HepG2 (cell line): ENCODE measurements around the gene RAC3. TPM values are rescaled to one million over a fixed set of nuclear protein-coding genes. Genes with fewer than 3 reads are reported as not detected.

Experiments
- ATAC-seq: fragments of 200-7000 bp; cut with Tn5 transposase; 3 replicates; pipeline ENCODE4 v1.9.1; 2020; ENCODE audit warnings: mild to moderate bottlenecking, moderate library complexity
- BruUV-seq: library from RNA; stranded (reverse); fragments of 400-500 nt; replicated peaks from 2 replicates; lab custom pipeline; 2021; lab: Mats Ljungman, UMichigan
- CTCF ChIA-PET: fragments of 300-600 bp; formaldehyde crosslinking; extraction: SDS; loops from one replicate; lab custom pipeline; 2021; ENCODE audit warnings: low total read pairs, inconsistent platforms, low intra/inter-chr PET ratio; lab: Yijun Ruan, JAX
- POLR2A ChIA-PET: fragments of 350-600 bp; sonication (Branson Sonifier 250); formaldehyde crosslinking; loops from one replicate; lab custom pipeline; 2020; ENCODE audit warnings: antibody characterized with exemption, inconsistent platforms; lab: Yijun Ruan, JAX
- DNase-seq: peaks from one replicate; pipeline ENCODE4 v3.0.0-alpha.2; 2015; ENCODE audit warnings: low spot score
- FAIRE-seq: peaks from 3 replicates; lab custom pipeline; 2011; peaks lifted over from hg19 to GRCh38; lab: Jason Lieb, UNC
- H2AFZ ChIP-seq: one replicate; pipeline ENCODE4 v1.6.1; 2011; ENCODE audit warnings: low read length, inconsistent platforms
- H3K27ac ChIP-seq: fragments of 300-600 bp; 3 replicates; pipeline ENCODE4 v1.8.0; 2011; ENCODE audit warnings: mixed run types, mild to moderate bottlenecking, mixed read lengths, low read length, inconsistent platforms; ENCODE audit not compliant: insufficient read depth; ENCODE audit errors: extremely low read length
- H3K27me3 ChIP-seq, 2 experiments: fragments of 200-600 bp in 1 of 2; 2 replicates in 1 of 2; 3 replicates in 1 of 2; pipeline versions ENCODE4 v1.6.0 to v1.8.0; 2011; ENCODE audit warnings: low read length in 2 of 2, mild to moderate bottlenecking in 2 of 2, moderate library complexity in 2 of 2, inconsistent platforms in 1 of 2; ENCODE audit not compliant: insufficient read depth in 2 of 2, control insufficient read depth in 1 of 2
- H3K36me3 ChIP-seq, 2 experiments: fragments of 200-600 bp in 1 of 2; replicated peaks in 1 of 2; 2 replicates in 1 of 2; 3 replicates in 1 of 2; pipeline versions ENCODE4 v1.5.1 to v1.8.0; 2011; ENCODE audit warnings: low read length in 2 of 2, inconsistent platforms in 1 of 2; ENCODE audit not compliant: insufficient read depth in 2 of 2, control insufficient read depth in 1 of 2
- H3K4me1 ChIP-seq: 2 replicates; pipeline ENCODE4 v1.5.1; 2012; ENCODE audit warnings: low read length, inconsistent platforms; ENCODE audit not compliant: insufficient read depth
- H3K4me2 ChIP-seq: 2 replicates; pipeline ENCODE4 v1.6.0; 2011; ENCODE audit warnings: low read depth, low read length, inconsistent platforms
- H3K4me3 ChIP-seq, 3 experiments: fragments of 200-600 bp in 1 of 3; sonication (generic), shearing (Covaris generic) in 1 of 3; replicated peaks in 1 of 3; 2 replicates each; pipeline ENCODE4 v1.5.1; 2011 to 2016; ENCODE audit warnings: low read length in 3 of 3, inconsistent platforms in 2 of 3, low read depth in 2 of 3, mild to moderate bottlenecking in 2 of 3, control low read depth in 1 of 3, mixed read lengths in 1 of 3; ENCODE audit not compliant: insufficient read depth in 1 of 3
- H3K79me2 ChIP-seq: one replicate; pipeline ENCODE4 v1.6.1; 2011; ENCODE audit warnings: low read length, inconsistent platforms; ENCODE audit not compliant: insufficient read depth
- H3K9ac ChIP-seq: 2 replicates; pipeline ENCODE4 v1.6.0; 2011; ENCODE audit warnings: mild to moderate bottlenecking, low read depth, low read length, inconsistent platforms; ENCODE audit not compliant: insufficient read depth
- H3K9me3 ChIP-seq: 2 replicates; pipeline ENCODE4 v1.5.1; 2012; ENCODE audit warnings: mild to moderate bottlenecking, low read length
- H4K20me1 ChIP-seq: 2 replicates; pipeline ENCODE4 v1.6.0; 2011; ENCODE audit warnings: inconsistent platforms, mild to moderate bottlenecking, low read length, moderate library complexity; ENCODE audit not compliant: insufficient read depth
- AGO2 ChIP-seq: fragments of 200-400 bp; formaldehyde crosslinking; optimal IDR thresholded peaks from 2 replicates; pipeline ENCODE3; 2017; ENCODE audit warnings: mild to moderate bottlenecking, low read depth, low read length, moderate library complexity
- BORCS8-MEF2B ChIP-seq: sonication (generic); formaldehyde crosslinking; IDR thresholded peaks from 2 replicates; pipeline ENCODE4 v1.8.0; 2022; ENCODE audit warnings: mild to moderate bottlenecking, missing genetic modification reagents
- CEBPB ChIP-seq: IDR thresholded peaks from 2 replicates; pipeline ENCODE4 v1.6.1; 2011; ENCODE audit warnings: low read depth, low read length, improper control_type of control experiment, borderline replicate concordance
- FOSL1 ChIP-seq: sonication (generic); formaldehyde crosslinking; IDR thresholded peaks from 2 replicates; pipeline ENCODE4 v1.9.0; 2021; ENCODE audit warnings: missing genetic modification reagents, borderline replicate concordance
- NFIB ChIP-seq: sonication (generic); formaldehyde crosslinking; IDR thresholded peaks from 2 replicates; pipeline ENCODE4 v1.9.0; 2021; ENCODE audit warnings: missing genetic modification reagents, mild to moderate bottlenecking, borderline replicate concordance
- NFIC ChIP-seq: IDR thresholded peaks from 2 replicates; pipeline ENCODE4 v1.6.1; 2012; ENCODE audit warnings: mild to moderate bottlenecking, low read length, inconsistent platforms
- RBM39 ChIP-seq: fragments of 200-400 bp; formaldehyde crosslinking; IDR thresholded peaks from one replicate; pipeline ENCODE4 v1.6.1; 2018; ENCODE audit warnings: antibody characterized with exemption, mild to moderate bottlenecking, low read depth, low read length; ENCODE audit not compliant: poor library complexity, severe bottlenecking
- REXO4 ChIP-seq: sonication (generic); formaldehyde crosslinking; IDR thresholded peaks from 2 replicates; pipeline ENCODE4 v1.8.0; 2022; ENCODE audit warnings: missing genetic modification reagents, mild to moderate bottlenecking, borderline replicate concordance
- TCF7 ChIP-seq: sonication (generic); IDR thresholded peaks from 2 replicates; pipeline ENCODE4 v1.6.1; 2016; ENCODE audit warnings: antibody characterized with exemption, low read depth
- THAP11 ChIP-seq: IDR thresholded peaks from 2 replicates; pipeline ENCODE4 v1.6.1; 2016; ENCODE audit warnings: missing biosample characterization, missing genetic modification reagents
- TOPORS ChIP-seq: sonication (generic); formaldehyde crosslinking; IDR thresholded peaks from 2 replicates; pipeline ENCODE4 v1.8.0; 2023; ENCODE audit warnings: mild to moderate bottlenecking, missing genetic modification reagents
- U2AF2 ChIP-seq: fragments of 200-400 bp; formaldehyde crosslinking; IDR thresholded peaks from 2 replicates; pipeline ENCODE4 v1.6.1; 2017; ENCODE audit warnings: low read depth, mild to moderate bottlenecking, low read length
- ZNF674 ChIP-seq: sonication (generic); formaldehyde crosslinking; IDR thresholded peaks from 2 replicates; pipeline ENCODE4 v1.5.0; 2020; ENCODE audit warnings: low read depth, mild to moderate bottlenecking, missing genetic modification reagents
- ZNF878 ChIP-seq: sonication (generic); formaldehyde crosslinking; IDR thresholded peaks from 2 replicates; pipeline ENCODE4 v1.8.1; 2023; ENCODE audit warnings: mild to moderate bottlenecking, missing genetic modification reagents, moderate library complexity
- ZZZ3 ChIP-seq: sonication (generic); formaldehyde crosslinking; IDR thresholded peaks from 2 replicates; pipeline ENCODE4 v1.4.0; 2020; ENCODE audit warnings: missing genetic modification reagents, mild to moderate bottlenecking, borderline replicate concordance
- WGBS: methylation state at CpG from one replicate; pipeline ENCODE4 v1.1.6; 2017; ENCODE audit warnings: low lambda C conversion rate; 5-methylcytosine and 5-hydroxymethylcytosine counted together
- in situ Hi-C: cut with HindIII; loops from 2 replicates; pipeline ENCODE4 v1.10.0; 2017; ENCODE audit warnings: low pct_unique_long_range_greater_than_20kb; ENCODE audit not compliant: extremely low pct_ligation_motif_present
- intact Hi-C: fragments of 100-400 bp; cut with micrococcal nuclease; formaldehyde crosslinking; loops from one replicate; pipeline ENCODE4 v1.10.0; 2022; ENCODE audit not compliant: unreplicated experiment
- polyA plus RNA-seq, 8 experiments: library from polyadenylated mRNA; depleted of rRNA in 3 of 8; stranded (reverse) in 7 of 8; unstranded in 1 of 8; fragments of >200 nt; fragmentation: Illumina TruSeq in 4 of 8; extraction: Trizol in 4 of 8; gene quantifications; 2 replicates each; pipeline versions ENCODE4 v1.2.1 to v1.2.3, GENCODE V29; 2011 to 2016; ENCODE audit warnings: low read depth in 4 of 8, missing spikeins in 1 of 8, mixed read lengths in 1 of 8; ENCODE audit not compliant: insufficient read depth in 1 of 8
- total RNA-seq, 5 experiments: library from RNA; depleted of rRNA; stranded (reverse); fragments of >200 nt; fragmentation: Illumina TruSeq; extraction: Trizol; gene quantifications; 2 replicates each; pipeline ENCODE4 v1.2.3, GENCODE V29; 2016; ENCODE audit warnings: low read depth in 1 of 5
- TF ChIP-seq, protein P1 (sequence below): sonication (generic); formaldehyde crosslinking; conservative IDR thresholded peaks from 2 replicates; pipeline ENCODE4 v1.5.0; 2020; ENCODE audit warnings: missing genetic modification reagents
- TF ChIP-seq, protein P2 (sequence below): sonication (generic); formaldehyde crosslinking; IDR thresholded peaks from 2 replicates; pipeline ENCODE4 v1.8.1; 2022; ENCODE audit warnings: mild to moderate bottlenecking, missing genetic modification reagents
- TF ChIP-seq, protein P3 (sequence below): sonication (generic); formaldehyde crosslinking; IDR thresholded peaks from 2 replicates; pipeline ENCODE4 v1.4.0; 2020; ENCODE audit warnings: missing genetic modification reagents, borderline replicate concordance

The RAC3 gene
- total and polyA plus RNA-seq, 2 of the 13 experiments (the other 11 are each of a cell fraction or from before 2014, with no cell fraction given), result 10.5 to 21.3 TPM

DNA sequence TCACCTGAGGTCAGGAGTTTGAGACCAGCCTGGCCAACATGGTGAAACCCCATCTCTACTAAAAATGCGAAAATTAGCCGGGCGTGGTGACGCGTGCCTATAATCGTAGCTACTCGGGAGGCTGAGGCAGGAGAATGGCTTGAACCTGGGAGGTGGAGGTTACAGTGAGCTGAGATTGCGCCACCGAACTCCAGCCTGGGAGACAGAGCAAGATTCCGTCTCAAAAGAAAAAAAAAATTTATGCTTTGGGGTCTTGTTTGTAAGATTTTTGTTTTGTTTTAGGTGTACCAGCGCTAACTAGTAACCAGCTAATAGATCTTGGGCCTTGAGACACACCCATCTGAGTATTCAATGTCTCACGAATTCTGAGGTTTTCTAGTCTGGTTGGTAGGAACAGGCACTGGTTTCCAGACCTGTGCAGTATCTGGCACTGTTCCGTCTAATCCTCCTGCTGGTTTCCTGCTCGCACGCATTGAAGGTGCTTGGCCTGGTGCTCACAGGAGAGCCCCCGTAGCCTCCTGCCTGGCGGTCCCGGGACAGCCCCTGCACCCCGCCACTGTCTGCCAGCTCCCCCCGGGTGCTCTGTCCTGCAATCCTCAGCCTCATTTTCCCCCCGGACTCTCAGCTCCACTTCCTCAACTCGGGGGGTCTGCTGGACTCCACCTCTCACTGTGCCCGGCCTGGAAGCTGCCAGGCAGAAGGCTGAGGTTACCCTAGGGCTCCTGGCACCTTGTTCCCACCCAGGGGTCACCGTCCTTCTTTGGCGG, 44.7 kb downstream of the RAC3 start:
- no peak overlapping the region for H3K4me2 ChIP-seq
- no peak overlapping the region for H3K27ac ChIP-seq
- H3K36me3 ChIP-seq, result peaks cover 21 to 28% of the 10 kb centered on the region in 2 experiments
- WGBS, result 78% methylated on average over 25 of the region's 25 CpGs
- no peak overlapping the region for H3K4me3 ChIP-seq
- no peaks in the 10 kb centered on the region for H3K9me3 ChIP-seq
- H3K4me1 ChIP-seq, result peaks cover 12% of the 10 kb centered on the region
- H4K20me1 ChIP-seq, result peaks cover 19% of the 10 kb centered on the region; the same call in 1 of the 2 replicates
- CTCF ChIA-PET, result no interaction called here
- ATAC-seq (peak; percentile 11), FAIRE-seq (no peak), DNase-seq (no peak)
- H3K79me2 ChIP-seq, result no peaks in the 10 kb centered on the region
- H2AFZ ChIP-seq, result no peak overlapping the region
- H3K9ac ChIP-seq, result no peak overlapping the region
- no TSS peak for BruUV-seq
- in situ Hi-C loops, result no loop called here
- peaks cover 0 to 5% of the 10 kb centered on the region in 2 experiments; a peak in 2 of 5 replicates for H3K27me3 ChIP-seq
- POLR2A ChIA-PET, result interaction anchor here (1.2 to 1.9 kb wide), 6 partner anchors 10 to 30 kb away, joined by 3 to 9 read pairs (median 4); partner anchors contain the start of gene FASN
- intact Hi-C loops, result no loop called here
- TF ChIP-seq, protein P1, sequence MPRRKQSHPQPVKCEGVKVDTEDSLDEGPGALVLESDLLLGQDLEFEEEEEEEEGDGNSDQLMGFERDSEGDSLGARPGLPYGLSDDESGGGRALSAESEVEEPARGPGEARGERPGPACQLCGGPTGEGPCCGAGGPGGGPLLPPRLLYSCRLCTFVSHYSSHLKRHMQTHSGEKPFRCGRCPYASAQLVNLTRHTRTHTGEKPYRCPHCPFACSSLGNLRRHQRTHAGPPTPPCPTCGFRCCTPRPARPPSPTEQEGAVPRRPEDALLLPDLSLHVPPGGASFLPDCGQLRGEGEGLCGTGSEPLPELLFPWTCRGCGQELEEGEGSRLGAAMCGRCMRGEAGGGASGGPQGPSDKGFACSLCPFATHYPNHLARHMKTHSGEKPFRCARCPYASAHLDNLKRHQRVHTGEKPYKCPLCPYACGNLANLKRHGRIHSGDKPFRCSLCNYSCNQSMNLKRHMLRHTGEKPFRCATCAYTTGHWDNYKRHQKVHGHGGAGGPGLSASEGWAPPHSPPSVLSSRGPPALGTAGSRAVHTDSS (CRISPR knock-in tag), result 0 out of 2 replicates have a peak, but pooled peaks have one; percentile 81
- TF ChIP-seq ZNF674 (CRISPR knock-in tag), result 0 out of 2 replicates have a peak, but pooled peaks have one; percentile 56
- peak; percentile 38; the same call in 1 of the 2 replicates for TF ChIP-seq BORCS8-MEF2B
- TF ChIP-seq TCF7, result no peak
- TF ChIP-seq ZNF878 (CRISPR knock-in tag), result no peak
- no peak for TF ChIP-seq RBM39
- TF ChIP-seq CEBPB, result peak; percentile 25; the same call in 1 of the 2 replicates
- 0 out of 2 replicates have a peak, but pooled peaks have one; percentile 19 for TF ChIP-seq ZZZ3 (CRISPR knock-in tag)
- TF ChIP-seq, protein P2, sequence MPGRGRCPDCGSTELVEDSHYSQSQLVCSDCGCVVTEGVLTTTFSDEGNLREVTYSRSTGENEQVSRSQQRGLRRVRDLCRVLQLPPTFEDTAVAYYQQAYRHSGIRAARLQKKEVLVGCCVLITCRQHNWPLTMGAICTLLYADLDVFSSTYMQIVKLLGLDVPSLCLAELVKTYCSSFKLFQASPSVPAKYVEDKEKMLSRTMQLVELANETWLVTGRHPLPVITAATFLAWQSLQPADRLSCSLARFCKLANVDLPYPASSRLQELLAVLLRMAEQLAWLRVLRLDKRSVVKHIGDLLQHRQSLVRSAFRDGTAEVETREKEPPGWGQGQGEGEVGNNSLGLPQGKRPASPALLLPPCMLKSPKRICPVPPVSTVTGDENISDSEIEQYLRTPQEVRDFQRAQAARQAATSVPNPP (CRISPR knock-in tag), result peak; percentile 64
- 0 out of 2 replicates have a peak, but pooled peaks have one; percentile 12 for TF ChIP-seq REXO4 (CRISPR knock-in tag)
- no peak for TF ChIP-seq NFIB (CRISPR knock-in tag)
- TF ChIP-seq AGO2, result peak; percentile 87
- TF ChIP-seq U2AF2, result no peak
- TF ChIP-seq THAP11 (CRISPR knock-in tag), result no peak
- peak; percentile 24; the same call in 1 of the 2 replicates for TF ChIP-seq FOSL1 (CRISPR knock-in tag)
- TF ChIP-seq, protein P3, sequence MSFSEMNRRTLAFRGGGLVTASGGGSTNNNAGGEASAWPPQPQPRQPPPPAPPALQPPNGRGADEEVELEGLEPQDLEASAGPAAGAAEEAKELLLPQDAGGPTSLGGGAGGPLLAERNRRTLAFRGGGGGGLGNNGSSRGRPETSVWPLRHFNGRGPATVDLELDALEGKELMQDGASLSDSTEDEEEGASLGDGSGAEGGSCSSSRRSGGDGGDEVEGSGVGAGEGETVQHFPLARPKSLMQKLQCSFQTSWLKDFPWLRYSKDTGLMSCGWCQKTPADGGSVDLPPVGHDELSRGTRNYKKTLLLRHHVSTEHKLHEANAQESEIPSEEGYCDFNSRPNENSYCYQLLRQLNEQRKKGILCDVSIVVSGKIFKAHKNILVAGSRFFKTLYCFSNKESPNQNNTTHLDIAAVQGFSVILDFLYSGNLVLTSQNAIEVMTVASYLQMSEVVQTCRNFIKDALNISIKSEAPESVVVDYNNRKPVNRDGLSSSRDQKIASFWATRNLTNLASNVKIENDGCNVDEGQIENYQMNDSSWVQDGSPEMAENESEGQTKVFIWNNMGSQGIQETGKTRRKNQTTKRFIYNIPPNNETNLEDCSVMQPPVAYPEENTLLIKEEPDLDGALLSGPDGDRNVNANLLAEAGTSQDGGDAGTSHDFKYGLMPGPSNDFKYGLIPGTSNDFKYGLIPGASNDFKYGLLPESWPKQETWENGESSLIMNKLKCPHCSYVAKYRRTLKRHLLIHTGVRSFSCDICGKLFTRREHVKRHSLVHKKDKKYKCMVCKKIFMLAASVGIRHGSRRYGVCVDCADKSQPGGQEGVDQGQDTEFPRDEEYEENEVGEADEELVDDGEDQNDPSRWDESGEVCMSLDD, result no peak
- TF ChIP-seq TOPORS (CRISPR knock-in tag), result peak; percentile 67; the same call in 1 of the 2 replicates
- TF ChIP-seq NFIC, result no peak
